K562 (cell line): ENCODE data around the gene FAM234B. TPM values are rescaled to one million over a fixed set of nuclear protein-coding genes. Genes with fewer than 3 reads are reported as not detected.

Source experiments
- ATAC-seq: fragments of 200-7000 bp; cut with Tn5 transposase; 3 replicates; pipeline ENCODE4 v1.9.1; 2020; ENCODE audit warnings: moderate library complexity
- BruUV-seq: library from RNA; stranded (reverse); fragments of 400-500 nt; replicated peaks from 2 replicates; lab custom pipeline; 2021; lab: Mats Ljungman, UMichigan
- CTCF ChIA-PET: fragments of 300-600 bp; formaldehyde crosslinking; extraction: SDS; loops from one replicate; lab custom pipeline; 2021; ENCODE audit warnings: low intra/inter-chr PET ratio; lab: Yijun Ruan, JAX
- POLR2A ChIA-PET: fragments of 300-600, 350-650 bp; sonication (Branson Sonifier 250); formaldehyde crosslinking; extraction: SDS; loops from one replicate; lab custom pipeline; 2021; ENCODE audit warnings: antibody characterized with exemption, inconsistent platforms; lab: Yijun Ruan, JAX
- DNase-seq, 4 experiments: peaks; one replicate each; pipeline versions ENCODE4 v3.0.0 to v3.0.0-alpha.2; 2011 to 2018; ENCODE audit warnings: low spot score in 3 of 4, mixed read lengths in 3 of 4; ENCODE audit errors: extremely low read depth in 1 of 4
- FAIRE-seq: peaks from 2 replicates; lab custom pipeline; 2011; peaks lifted over from hg19 to GRCh38; lab: Jason Lieb, UNC
- H2AFZ ChIP-seq: 2 replicates; pipeline ENCODE4 v1.6.0; 2011; ENCODE audit warnings: low read depth, low read length, control low read depth, inconsistent platforms
- H3K27ac ChIP-seq: fragments of 200-600 bp; 3 replicates; pipeline ENCODE4 v1.8.0; 2011; ENCODE audit warnings: low read depth, mild to moderate bottlenecking, control low read depth, inconsistent platforms, low read length, moderate library complexity, mixed read lengths; ENCODE audit errors: extremely low read depth
- H3K27me3 ChIP-seq, 2 experiments: fragments of 300-600 bp in 1 of 2; 2 replicates in 1 of 2; 3 replicates in 1 of 2; pipeline versions ENCODE4 v1.6.0 to v1.8.0; 2011; ENCODE audit warnings: inconsistent platforms in 2 of 2, low read length in 2 of 2, mild to moderate bottlenecking in 1 of 2, mixed read lengths in 1 of 2, moderate library complexity in 1 of 2; ENCODE audit not compliant: control insufficient read depth in 2 of 2, insufficient read depth in 2 of 2
- H3K36me3 ChIP-seq: fragments of 300-600 bp; 3 replicates; pipeline ENCODE4 v1.8.0; 2011; ENCODE audit warnings: mild to moderate bottlenecking, low read length, inconsistent platforms; ENCODE audit not compliant: control insufficient read depth, insufficient read depth
- H3K4me1 ChIP-seq, 2 experiments: fragments of 200-600 bp in 1 of 2; replicated peaks in 1 of 2; 2 replicates in 1 of 2; 3 replicates in 1 of 2; pipeline versions ENCODE4 v1.5.1 to v1.8.0; 2011; ENCODE audit warnings: inconsistent platforms in 2 of 2, low read length in 2 of 2, mild to moderate bottlenecking in 1 of 2, mixed read lengths in 1 of 2, moderate library complexity in 1 of 2; ENCODE audit not compliant: control insufficient read depth in 2 of 2, insufficient read depth in 2 of 2
- H3K4me2 ChIP-seq: 2 replicates; pipeline ENCODE4 v1.6.1; 2011; ENCODE audit warnings: low read length, control low read depth, inconsistent platforms, mixed read lengths; ENCODE audit not compliant: insufficient read depth
- H3K4me3 ChIP-seq: fragments of 200-600 bp; sonication (generic), shearing (Covaris generic); 2 replicates; pipeline ENCODE4 v1.5.1; 2016; ENCODE audit warnings: control low read depth, inconsistent platforms
- H3K79me2 ChIP-seq: fragments of 200-600 bp; 3 replicates; pipeline ENCODE4 v1.8.0; 2011; ENCODE audit warnings: low read length, inconsistent platforms; ENCODE audit not compliant: control insufficient read depth, insufficient read depth
- H3K9ac ChIP-seq, 2 experiments: 2 replicates each; pipeline versions ENCODE4 v1.6.0 to v1.6.1; 2011; ENCODE audit warnings: low read depth in 2 of 2, low read length in 2 of 2, control low read depth in 1 of 2, inconsistent platforms in 1 of 2, mild to moderate bottlenecking in 1 of 2, mixed read lengths in 1 of 2; ENCODE audit not compliant: insufficient read depth in 1 of 2
- H3K9me1 ChIP-seq: one replicate; pipeline ENCODE4 v1.6.0; 2011; ENCODE audit warnings: inconsistent platforms, mild to moderate bottlenecking, low read length, moderate library complexity; ENCODE audit not compliant: control insufficient read depth, insufficient read depth
- H3K9me3 ChIP-seq: replicated peaks from 2 replicates; pipeline ENCODE4 v1.5.1; 2011; ENCODE audit warnings: low read depth, low read length, inconsistent platforms; ENCODE audit not compliant: control insufficient read depth, insufficient read depth
- H4K20me1 ChIP-seq: replicated peaks from 2 replicates; pipeline ENCODE4 v1.6.1; 2011; ENCODE audit warnings: low read length, inconsistent platforms, mixed read lengths; ENCODE audit not compliant: control insufficient read depth, insufficient read depth
- RFX1 ChIP-seq: fragments of 450-650 bp; IDR thresholded peaks from 2 replicates; pipeline ENCODE4 v1.6.1; 2016; ENCODE audit warnings: mild to moderate bottlenecking, moderate library complexity
- WGBS: fragments of 100-300 bp; shearing (Covaris generic); methylation state at CpG from one replicate; pipeline ENCODE4 v1.1.6; 2016; ENCODE audit warnings: low coverage, mixed read lengths; ENCODE audit not compliant: insufficient coverage; ENCODE audit errors: missing lambda C conversion rate; 5-methylcytosine and 5-hydroxymethylcytosine counted together
- in situ Hi-C: fragments of 300-500 bp; cut with MboI; formaldehyde crosslinking; loops from 4 replicates; pipeline ENCODE4 v1.15.0; 2018; ENCODE audit warnings: inconsistent platforms, mixed read lengths
- intact Hi-C: fragments of 100-400 bp; cut with micrococcal nuclease; formaldehyde crosslinking; loops from 2 replicates; pipeline ENCODE4 v1.14.2; 2022
- polyA plus RNA-seq, 8 experiments: library from polyadenylated mRNA; depleted of rRNA in 4 of 8; stranded (reverse) in 5 of 8; unstranded in 3 of 8; fragments of >200 nt; fragmentation: Nextera tagmentation in 2 of 8; fragmentation: Illumina TruSeq in 1 of 8; extraction: Ambion mirVana in 2 of 8; extraction: Trizol in 1 of 8; gene quantifications; 2 replicates each; pipeline versions ENCODE4 v1.2.1 to v1.2.3, GENCODE V29; 2011 to 2014; ENCODE audit warnings: inconsistent platforms in 1 of 8, missing spikeins in 1 of 8
- total RNA-seq, 7 experiments: library from RNA; depleted of rRNA in 6 of 7; stranded (reverse); fragments of >200 nt in 6 of 7; fragmentation: Illumina TruSeq in 2 of 7; extraction: Trizol in 2 of 7; gene quantifications; 2 replicates each; pipeline versions ENCODE4 v1.2.1 to v1.2.3, GENCODE V29; 2011 to 2021; ENCODE audit warnings: low replicate concordance in 1 of 7
- TF ChIP-seq, protein P1 (sequence below): fragments of 250-450 bp; sonication (Bioruptor Pico); IDR thresholded peaks from 2 replicates; pipeline ENCODE4 v1.8.0; 2022; ENCODE audit warnings: moderate library complexity, mild to moderate bottlenecking, inconsistent platforms
- TF ChIP-seq, protein P2 (sequence below): conservative IDR thresholded peaks from 2 replicates; pipeline ENCODE4 v1.6.1; 2011; ENCODE audit warnings: low read depth, mild to moderate bottlenecking, low read length; ENCODE audit not compliant: control insufficient read depth
- TF ChIP-seq, protein P3 (sequence below): fragments of 250-450 bp; sonication (Bioruptor Pico); IDR thresholded peaks from 2 replicates; pipeline ENCODE4 v1.5.0; 2022; ENCODE audit warnings: mild to moderate bottlenecking

The FAM234B gene
- total and polyA plus RNA-seq, 9 of the 15 experiments (the other 6 are each of a cell fraction or from before 2014, with no cell fraction given) = 1.00 to 4.3 (median 2.0) TPM

DNA sequence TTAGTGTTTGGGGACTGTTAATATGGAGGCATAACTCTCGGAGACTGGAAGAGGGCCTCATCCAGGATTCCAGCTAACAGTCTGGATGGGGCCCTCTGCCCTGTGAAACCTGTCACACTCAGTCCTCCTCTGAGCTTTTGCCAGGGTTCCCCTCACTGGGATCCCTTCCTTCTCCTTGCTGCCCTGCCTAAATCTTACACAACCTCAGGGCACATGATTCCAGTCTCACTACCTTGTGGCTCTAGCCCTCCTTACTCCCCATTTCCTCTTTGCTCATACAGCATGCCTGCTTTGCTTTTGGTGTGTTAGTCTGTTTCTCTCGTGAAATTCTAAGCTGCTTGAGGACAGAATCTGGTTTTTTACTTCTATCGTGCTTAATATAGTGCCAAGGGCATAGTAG, 60.2 kb downstream of the FAM234B start:
- TF ChIP-seq, protein P1, sequence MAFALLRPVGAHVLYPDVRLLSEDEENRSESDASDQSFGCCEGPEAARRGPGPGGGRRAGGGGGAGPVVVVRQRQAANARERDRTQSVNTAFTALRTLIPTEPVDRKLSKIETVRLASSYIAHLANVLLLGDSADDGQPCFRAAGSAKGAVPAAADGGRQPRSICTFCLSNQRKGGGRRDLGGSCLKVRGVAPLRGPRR (CRISPR knock-in tag) = no peak
- no peak for TF ChIP-seq RFX1
- TF ChIP-seq, protein P2, sequence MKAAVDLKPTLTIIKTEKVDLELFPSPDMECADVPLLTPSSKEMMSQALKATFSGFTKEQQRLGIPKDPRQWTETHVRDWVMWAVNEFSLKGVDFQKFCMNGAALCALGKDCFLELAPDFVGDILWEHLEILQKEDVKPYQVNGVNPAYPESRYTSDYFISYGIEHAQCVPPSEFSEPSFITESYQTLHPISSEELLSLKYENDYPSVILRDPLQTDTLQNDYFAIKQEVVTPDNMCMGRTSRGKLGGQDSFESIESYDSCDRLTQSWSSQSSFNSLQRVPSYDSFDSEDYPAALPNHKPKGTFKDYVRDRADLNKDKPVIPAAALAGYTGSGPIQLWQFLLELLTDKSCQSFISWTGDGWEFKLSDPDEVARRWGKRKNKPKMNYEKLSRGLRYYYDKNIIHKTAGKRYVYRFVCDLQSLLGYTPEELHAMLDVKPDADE = no peak
- TF ChIP-seq, protein P3, sequence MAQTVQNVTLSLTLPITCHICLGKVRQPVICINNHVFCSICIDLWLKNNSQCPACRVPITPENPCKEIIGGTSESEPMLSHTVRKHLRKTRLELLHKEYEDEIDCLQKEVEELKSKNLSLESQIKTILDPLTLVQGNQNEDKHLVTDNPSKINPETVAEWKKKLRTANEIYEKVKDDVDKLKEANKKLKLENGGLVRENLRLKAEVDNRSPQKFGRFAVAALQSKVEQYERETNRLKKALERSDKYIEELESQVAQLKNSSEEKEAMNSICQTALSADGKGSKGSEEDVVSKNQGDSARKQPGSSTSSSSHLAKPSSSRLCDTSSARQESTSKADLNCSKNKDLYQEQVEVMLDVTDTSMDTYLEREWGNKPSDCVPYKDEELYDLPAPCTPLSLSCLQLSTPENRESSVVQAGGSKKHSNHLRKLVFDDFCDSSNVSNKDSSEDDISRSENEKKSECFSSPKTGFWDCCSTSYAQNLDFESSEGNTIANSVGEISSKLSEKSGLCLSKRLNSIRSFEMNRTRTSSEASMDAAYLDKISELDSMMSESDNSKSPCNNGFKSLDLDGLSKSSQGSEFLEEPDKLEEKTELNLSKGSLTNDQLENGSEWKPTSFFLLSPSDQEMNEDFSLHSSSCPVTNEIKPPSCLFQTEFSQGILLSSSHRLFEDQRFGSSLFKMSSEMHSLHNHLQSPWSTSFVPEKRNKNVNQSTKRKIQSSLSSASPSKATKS (CRISPR knock-in tag) = no peak
- TF ChIP-seq, all 486 proteins: peak for 0
- 0% methylated on average over 3 of the region's 3 CpGs for WGBS
- H2AFZ ChIP-seq = no peak overlapping the region
- no peaks in the 10 kb centered on the region; the same call in 1 of the 2 replicates for H4K20me1 ChIP-seq
- intact Hi-C loops (no loop called here), in situ Hi-C loops (no loop called here)
- ChIA-PET CTCF (no interaction called here), POLR2A (no interaction called here)
- H3K4me3 ChIP-seq = no peak overlapping the region
- DNase-seq = no peak
- H3K9ac ChIP-seq = no peak overlapping the region
- H3K9me1 ChIP-seq = no peaks in the 10 kb centered on the region
- H3K4me2 ChIP-seq = no peak overlapping the region
- ATAC-seq = no peak
- H3K9me3 ChIP-seq = no peaks in the 10 kb centered on the region
- BruUV-seq = no TSS peak
- H3K79me2 ChIP-seq = no peaks in the 10 kb centered on the region
- FAIRE-seq = no peak
- peaks cover 0 to 10% of the 10 kb centered on the region in 2 experiments; a peak in 3 of 5 replicates for H3K4me1 ChIP-seq
- H3K27ac ChIP-seq = no peak overlapping the region
- peaks cover 5 to 24% of the 10 kb centered on the region in 2 experiments; a peak in 4 of 5 replicates for H3K27me3 ChIP-seq
- H3K36me3 ChIP-seq = no peaks in the 10 kb centered on the region
